GM12878 (cell line): ENCODE results near the gene C9orf50. TPM values are rescaled to one million over a fixed set of nuclear protein-coding genes. Genes with fewer than 3 reads are reported as not detected.

Experiments used
- ATAC-seq: fragments of 200-7000 bp; cut with Tn5 transposase; 3 replicates; pipeline ENCODE4 v1.9.1; 2020; ENCODE audit warnings: mild to moderate bottlenecking, moderate library complexity
- BruUV-seq: library from RNA; stranded (reverse); fragments of 400-500 nt; replicated peaks from 2 replicates; lab custom pipeline; 2021; lab: Mats Ljungman, UMichigan
- CTCF ChIA-PET: fragments of 300-600 bp; sonication (Branson Sonifier 250); formaldehyde crosslinking; extraction: SDS; loops from one replicate; lab custom pipeline; 2021; ENCODE audit warnings: inconsistent platforms; lab: Yijun Ruan, JAX
- POLR2A ChIA-PET: fragments of 350-600 bp; formaldehyde crosslinking; extraction: SDS; loops from one replicate; lab custom pipeline; 2021; ENCODE audit warnings: inconsistent platforms; lab: Charles Lee
- RAD21 ChIA-PET: fragments of 300-600 bp; sonication (Branson Sonifier 250); formaldehyde crosslinking; loops from one replicate; lab custom pipeline; 2023; ENCODE audit warnings: antibody characterized with exemption; ENCODE audit not compliant: unreplicated experiment; lab: Charles Lee
- SMC1A ChIA-PET: fragments of 300-600 bp; sonication (Branson Sonifier 250); formaldehyde crosslinking; loops from one replicate; lab custom pipeline; 2023; ENCODE audit not compliant: unreplicated experiment, uncharacterized antibody; lab: Charles Lee
- DNase-seq: peaks from one replicate; pipeline ENCODE4 v3.0.0-alpha.2; 2011; ENCODE audit warnings: low read depth, low spot score
- FAIRE-seq: peaks from 3 replicates; lab custom pipeline; 2011; peaks lifted over from hg19 to GRCh38; lab: Jason Lieb, UNC
- H2AFZ ChIP-seq: 2 replicates; pipeline ENCODE4 v1.6.0; 2011; ENCODE audit warnings: low read depth, low read length, control low read depth; ENCODE audit not compliant: control insufficient read depth
- H3K27ac ChIP-seq: 2 replicates; pipeline ENCODE4 v1.5.1; 2011; ENCODE audit warnings: control low read depth; ENCODE audit not compliant: control insufficient read depth, insufficient read depth
- H3K27me3 ChIP-seq, 2 experiments: replicated peaks in 1 of 2; 2 replicates each; pipeline versions ENCODE4 v1.6.0 to v1.6.1; 2011; ENCODE audit warnings: low read length in 1 of 2; ENCODE audit not compliant: control insufficient read depth in 2 of 2, insufficient read depth in 2 of 2
- H3K36me3 ChIP-seq, 2 experiments: 2 replicates each; pipeline ENCODE4 v1.5.1; 2011; ENCODE audit warnings: low read length in 1 of 2; ENCODE audit not compliant: control insufficient read depth in 2 of 2, insufficient read depth in 2 of 2
- H3K4me1 ChIP-seq: 2 replicates; pipeline ENCODE4 v1.6.1; 2011; ENCODE audit warnings: mild to moderate bottlenecking, low read length, moderate library complexity, mixed read lengths; ENCODE audit not compliant: control insufficient read depth, insufficient read depth
- H3K4me2 ChIP-seq: 2 replicates; pipeline ENCODE4 v1.6.0; 2011; ENCODE audit warnings: control low read depth; ENCODE audit not compliant: control insufficient read depth, insufficient read depth
- H3K4me3 ChIP-seq: fragments of 200-600 bp; sonication (generic); 2 replicates; pipeline ENCODE4 v1.5.1; 2016
- H3K79me2 ChIP-seq: 2 replicates; pipeline ENCODE4 v1.6.0; 2011; ENCODE audit warnings: low read length; ENCODE audit not compliant: control insufficient read depth, insufficient read depth
- H3K9ac ChIP-seq: 2 replicates; pipeline ENCODE4 v1.8.0; 2011; ENCODE audit warnings: low read length, control low read depth, mixed read lengths; ENCODE audit not compliant: control insufficient read depth, insufficient read depth
- H3K9me3 ChIP-seq: replicated peaks from 3 replicates; pipeline ENCODE4 v1.5.1; 2011; ENCODE audit warnings: mild to moderate bottlenecking, low read length; ENCODE audit not compliant: control insufficient read depth, insufficient read depth
- H4K20me1 ChIP-seq: 2 replicates; pipeline ENCODE4 v1.6.0; 2011; ENCODE audit not compliant: control insufficient read depth, insufficient read depth
- CHD1 ChIP-seq: IDR thresholded peaks from 2 replicates; pipeline ENCODE4 v1.6.1; 2012; ENCODE audit warnings: low read depth, low read length, improper control_type of control experiment
- CREM ChIP-seq: IDR thresholded peaks from 2 replicates; pipeline ENCODE4 v1.6.1; 2014; ENCODE audit warnings: antibody characterized with exemption, low read depth
- PAX8 ChIP-seq: fragments of 450-650 bp; IDR thresholded peaks from 2 replicates; pipeline ENCODE4 v1.6.1; 2017; ENCODE audit warnings: mild to moderate bottlenecking, moderate library complexity
- RB1 ChIP-seq: fragments of 450-650 bp; formaldehyde crosslinking; IDR thresholded peaks from 2 replicates; pipeline ENCODE4 v1.6.1; 2017; ENCODE audit warnings: mild to moderate bottlenecking, borderline replicate concordance
- RUNX3 ChIP-seq: IDR thresholded peaks from 2 replicates; pipeline ENCODE4 v1.6.1; 2012; ENCODE audit warnings: low read length, inconsistent platforms
- SREBF1 ChIP-seq: IDR thresholded peaks from 2 replicates; pipeline ENCODE4 v1.6.1; 2012; ENCODE audit warnings: mild to moderate bottlenecking, low read length
- USF2 ChIP-seq: IDR thresholded peaks from 2 replicates; pipeline ENCODE4 v1.6.1; 2011; ENCODE audit warnings: low read depth, low read length, improper control_type of control experiment, borderline replicate concordance
- WGBS: methylation state at CpG from one replicate; pipeline ENCODE4 v1.1.6; 2016; ENCODE audit warnings: low lambda C conversion rate; ENCODE audit not compliant: insufficient replicate concordance, insufficient coverage; ENCODE audit errors: missing lambda C conversion rate; 5-methylcytosine and 5-hydroxymethylcytosine counted together
- in situ Hi-C: fragments of 300-500 bp; cut with MboI; formaldehyde crosslinking; loops from 9 replicates; pipeline ENCODE4 v1.14.3; 2018; ENCODE audit warnings: mixed read lengths
- intact Hi-C: fragments of 100-400 bp; cut with micrococcal nuclease; formaldehyde crosslinking; loops from one replicate; pipeline ENCODE4 v1.14.2; 2022; ENCODE audit not compliant: unreplicated experiment
- polyA plus RNA-seq, 11 experiments: library from polyadenylated mRNA; depleted of rRNA in 4 of 11; unstranded in 6 of 11; stranded (reverse) in 5 of 11; fragments of >200 nt; fragmentation: Nextera tagmentation in 4 of 11; fragmentation: Illumina TruSeq in 1 of 11; extraction: Ambion mirVana in 4 of 11; extraction: Trizol in 1 of 11; gene quantifications; 1 replicate in 1 of 11; 2 replicates in 10 of 11; pipeline versions ENCODE4 v1.2.1 to v1.2.3, GENCODE V29; 2011 to 2016; ENCODE audit warnings: inconsistent platforms in 2 of 11, missing spikeins in 2 of 11, low read depth in 1 of 11
- total RNA-seq, 4 experiments: library from RNA; depleted of rRNA in 3 of 4; stranded (reverse); fragments of >200 nt in 3 of 4; fragmentation: Illumina TruSeq in 1 of 4; extraction: Trizol in 1 of 4; gene quantifications; 2 replicates each; pipeline versions ENCODE4 v1.2.1 to v1.2.3, GENCODE V29; 2013 to 2021
- TF ChIP-seq, protein P1 (sequence below): IDR thresholded peaks from 2 replicates; pipeline ENCODE4 v1.6.1; 2012; ENCODE audit warnings: low read length, inconsistent platforms

C9orf50 gene
- total and polyA plus RNA-seq, 10 of the 15 experiments (the other 5 are each of a cell fraction or from before 2014, with no cell fraction given) = not detected

DNA sequence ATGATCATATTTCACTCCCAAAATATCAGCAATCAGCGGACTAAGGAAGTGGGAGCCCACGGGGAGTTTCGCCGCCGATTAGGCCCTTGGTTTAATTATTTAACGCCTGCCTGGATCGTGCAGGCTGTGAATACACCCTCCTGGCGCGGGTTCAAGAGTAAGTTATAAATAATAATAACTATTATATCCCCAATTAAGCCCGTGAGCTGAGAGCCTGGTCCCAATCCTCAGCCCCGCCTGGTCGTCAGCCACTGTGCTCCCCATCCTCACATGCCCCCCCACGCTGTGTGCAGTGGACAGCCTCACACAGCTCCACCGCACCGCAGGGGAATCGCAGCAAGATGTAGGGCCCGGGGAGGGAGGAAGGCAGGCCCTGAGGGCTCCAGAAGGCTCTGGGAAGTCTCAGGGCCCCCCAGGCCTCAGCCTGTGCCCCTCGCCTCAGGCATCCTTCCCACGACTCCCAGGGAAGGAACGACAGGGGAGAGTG is 33.7 kb upstream of the C9orf50 start (continued):
- no peak for TF ChIP-seq PAX8
- TF ChIP-seq CREM = no peak

GRCh38 chr9:129653823-129654553 is 33.1 kb upstream of the C9orf50 start:
- Histone ChIP-seq H3K27me3 (no peaks in the 10 kb centered on the region; a peak in 2 of 4 replicates), H3K79me2 (no peaks in the 10 kb centered on the region), H3K4me3 (no peak overlapping the region), H3K4me1 (no peaks in the 10 kb centered on the region), H3K9me3 (no peaks in the 10 kb centered on the region), H3K27ac (no peak overlapping the region), H2AFZ (no peak overlapping the region), H4K20me1 (no peaks in the 10 kb centered on the region), H3K36me3 (no peaks in the 10 kb centered on the region; a peak in 1 of 4 replicates), H3K4me2 (no peak overlapping the region), H3K9ac (no peak overlapping the region)
- DNase-seq (no peak), FAIRE-seq (no peak), ATAC-seq (no peak)
- POLR2A ChIA-PET = no interaction called here
- intact Hi-C loops (no loop called here), in situ Hi-C loops (no loop called here)
- RAD21 ChIA-PET = no interaction called here
- BruUV-seq = no TSS peak
- SMC1A ChIA-PET = no interaction called here
- WGBS = 35% methylated on average over 19 of the region's 19 CpGs
- CTCF ChIA-PET = no interaction called here
- TF ChIP-seq RUNX3 (no peak), SREBF1 (no peak), PAX8 (no peak), USF2 (no peak), CHD1 (no peak), RB1 (no peak)
- TF ChIP-seq, protein P1, sequence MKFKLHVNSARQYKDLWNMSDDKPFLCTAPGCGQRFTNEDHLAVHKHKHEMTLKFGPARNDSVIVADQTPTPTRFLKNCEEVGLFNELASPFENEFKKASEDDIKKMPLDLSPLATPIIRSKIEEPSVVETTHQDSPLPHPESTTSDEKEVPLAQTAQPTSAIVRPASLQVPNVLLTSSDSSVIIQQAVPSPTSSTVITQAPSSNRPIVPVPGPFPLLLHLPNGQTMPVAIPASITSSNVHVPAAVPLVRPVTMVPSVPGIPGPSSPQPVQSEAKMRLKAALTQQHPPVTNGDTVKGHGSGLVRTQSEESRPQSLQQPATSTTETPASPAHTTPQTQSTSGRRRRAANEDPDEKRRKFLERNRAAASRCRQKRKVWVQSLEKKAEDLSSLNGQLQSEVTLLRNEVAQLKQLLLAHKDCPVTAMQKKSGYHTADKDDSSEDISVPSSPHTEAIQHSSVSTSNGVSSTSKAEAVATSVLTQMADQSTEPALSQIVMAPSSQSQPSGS = no peak
